ENCODE measurements around the gene DAZAP1. TPM values are rescaled to one million over a fixed set of nuclear protein-coding genes. Genes with fewer than 3 reads are reported as not detected.
"Not testable (repeated sequence)": the region's sequence is repeated elsewhere in the genome, so short reads cannot be mapped to it uniquely, and the experiment has no call there.

Gene DAZAP1
- polyA plus RNA-seq, 10 donors: 52.2 to 76.1 (median 64.0) TPM

- DNase-seq: no peak
Observed at GRCh38 chr19:1471010-1471514, 63.7 kb downstream of the DAZAP1 start.

GRCh38 chr19:1471515-1472160, 64.3 kb downstream of the DAZAP1 start:
- DNase-seq: no peak

GRCh38 chr19:1472231-1473084, 65.1 kb downstream of the DAZAP1 start:
- no peak for DNase-seq

DNA sequence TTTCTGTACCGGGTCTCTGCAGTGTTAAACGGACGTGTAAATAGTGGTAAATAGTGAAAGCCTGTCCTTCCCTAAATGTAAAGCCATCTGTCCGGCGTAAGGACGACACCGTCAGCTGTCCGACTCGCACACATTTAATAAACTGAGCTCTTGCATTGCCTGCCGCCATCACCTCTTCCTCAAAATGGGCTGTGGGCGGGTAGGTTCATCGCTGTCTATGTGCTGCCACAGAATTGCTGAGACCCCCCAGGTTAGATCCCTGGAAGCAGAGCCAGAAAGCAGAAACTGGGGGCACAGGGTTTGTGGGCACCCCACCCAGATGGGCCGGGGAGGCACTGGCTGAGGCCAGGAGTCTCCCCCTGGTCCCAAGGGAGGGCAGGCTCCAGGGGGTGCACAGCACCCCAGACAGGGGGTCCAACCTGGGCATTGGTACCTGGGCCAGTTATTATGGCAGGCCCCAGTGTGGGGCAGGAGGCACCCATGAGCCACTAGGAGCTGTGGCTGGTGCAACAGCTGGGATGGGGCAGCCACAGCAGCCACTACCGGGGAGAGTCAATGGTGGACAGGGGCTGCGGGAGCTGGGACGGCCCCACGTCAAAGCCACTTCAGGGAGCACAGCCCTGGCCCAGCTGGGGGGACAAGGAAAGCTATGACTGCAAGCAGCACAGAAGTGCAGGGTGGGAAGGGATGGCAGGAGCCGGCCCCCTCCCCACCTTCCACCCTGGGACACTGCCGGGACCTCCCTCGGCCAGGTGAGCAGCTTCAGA, 65.9 kb downstream of the DAZAP1 start:
- no peak for DNase-seq

- no peak for DNase-seq
Observed at GRCh38 chr19:1474011-1474764, 66.8 kb downstream of the DAZAP1 start.

GRCh38 chr19:1474765-1475351, 67.5 kb downstream of the DAZAP1 start:
- no peak for DNase-seq

- DNase-seq: no peak
Observed at GRCh38 chr19:1475751-1476437, 68.5 kb downstream of the DAZAP1 start.

- not testable (repeated sequence) for DNase-seq
Observed at GRCh38 chr19:1477056-1477455, 69.7 kb downstream of the DAZAP1 start.

GRCh38 chr19:1478934-1479707, 71.7 kb downstream of the DAZAP1 start, which contains the start of gene C19orf25:
Gene C19orf25 (minus strand): TSS chr19:1479215. CDS start chr19:1478903, 312 bp downstream.
- DNase-seq: peak; percentile 93 to 97 (median 95)

- DNase-seq: no peak
Observed at GRCh38 chr19:1481224-1481892, 74.0 kb downstream of the DAZAP1 start.

DNA sequence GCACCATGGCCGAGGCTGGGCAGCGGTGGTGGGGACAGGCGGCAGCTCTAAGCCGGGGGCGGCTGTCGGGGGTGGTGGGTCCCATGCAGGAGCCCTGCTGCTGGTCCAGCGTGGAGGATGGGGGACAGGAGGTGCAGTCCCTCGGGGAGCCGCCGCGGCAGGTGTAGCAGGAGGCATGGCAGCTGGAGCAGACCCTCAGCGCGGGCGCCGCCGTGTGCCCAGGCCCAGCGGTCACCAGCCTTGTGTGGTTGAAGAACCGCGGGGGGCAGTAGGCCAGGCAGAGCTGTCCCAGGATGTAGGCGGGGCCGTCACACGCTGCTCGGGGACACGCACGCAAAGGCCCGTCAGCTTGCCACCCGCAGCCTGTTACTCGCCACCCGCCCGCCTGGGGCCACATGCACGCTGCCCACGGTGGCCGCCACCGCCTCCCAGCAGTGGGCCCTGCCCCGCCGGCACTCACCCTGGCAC, 74.5 kb downstream of the DAZAP1 start:
- no peak for DNase-seq

DNA sequence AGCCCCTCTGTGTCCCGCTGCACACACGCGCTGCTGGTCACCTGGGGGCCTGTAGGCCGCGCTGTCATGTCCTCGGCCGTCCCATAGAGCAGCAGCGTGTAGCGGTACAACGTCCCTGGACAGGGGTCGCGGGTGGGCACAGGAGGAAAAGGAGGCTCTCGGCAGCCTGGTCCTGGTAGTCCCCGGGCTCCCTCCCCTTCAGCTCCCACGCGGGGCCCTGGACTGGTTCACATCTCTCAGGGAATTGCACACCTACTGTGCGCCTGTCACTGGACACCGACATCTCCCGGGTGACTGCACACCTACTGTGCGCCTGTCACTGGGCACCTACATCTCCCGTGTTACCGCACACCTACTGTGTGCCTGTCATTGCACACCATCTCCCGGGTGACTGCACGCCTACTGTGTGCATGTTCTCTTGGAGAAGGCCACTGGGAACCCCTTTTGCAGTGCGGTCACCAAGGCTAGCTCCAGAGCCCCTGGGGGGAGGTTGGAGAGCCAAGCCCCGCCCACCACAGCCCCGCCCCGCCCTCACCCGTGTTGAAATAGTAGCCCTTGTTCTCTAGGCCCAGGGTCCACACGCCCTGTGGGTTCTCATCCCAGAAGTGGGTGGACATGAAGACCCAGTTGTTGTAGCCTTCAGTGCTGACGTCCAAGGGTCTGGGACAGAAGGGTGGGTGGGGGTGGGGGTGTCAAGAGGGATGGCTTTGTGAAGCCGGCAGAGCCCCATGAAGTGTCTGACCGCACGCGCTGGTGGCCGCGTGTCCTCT, 75.2 kb downstream of the DAZAP1 start:
- DNase-seq: no peak

GRCh38 chr19:1483131-1483978, 76.0 kb downstream of the DAZAP1 start:
- no peak for DNase-seq

DNA sequence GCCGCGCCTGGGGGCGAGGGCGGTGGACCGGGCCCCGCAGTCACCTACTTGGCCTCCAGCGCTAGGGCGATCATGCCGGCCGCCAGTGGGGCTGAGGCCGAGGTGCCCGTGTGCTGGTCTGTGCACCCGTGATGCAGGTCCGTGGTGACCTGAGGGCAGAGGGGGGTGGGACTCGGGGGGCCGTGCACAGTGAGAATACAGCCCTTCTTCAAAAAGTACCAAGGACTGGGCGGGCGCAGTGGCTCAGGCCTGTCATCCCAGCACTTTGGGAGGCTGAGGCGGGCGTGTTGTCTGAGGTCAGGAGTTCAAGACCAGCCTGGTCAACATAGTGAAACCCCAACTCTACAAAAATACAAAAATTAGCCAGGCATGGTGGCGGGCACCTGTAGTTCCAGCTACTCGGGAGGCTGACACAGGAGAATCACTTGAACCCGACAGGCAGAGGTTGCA, 76.6 kb downstream of the DAZAP1 start:
- DNase-seq: no peak

Data from muscle of back (tissue), 11 donors.